Measurements from ENCODE around the gene ANO1.

ANO1 gene

DNA sequence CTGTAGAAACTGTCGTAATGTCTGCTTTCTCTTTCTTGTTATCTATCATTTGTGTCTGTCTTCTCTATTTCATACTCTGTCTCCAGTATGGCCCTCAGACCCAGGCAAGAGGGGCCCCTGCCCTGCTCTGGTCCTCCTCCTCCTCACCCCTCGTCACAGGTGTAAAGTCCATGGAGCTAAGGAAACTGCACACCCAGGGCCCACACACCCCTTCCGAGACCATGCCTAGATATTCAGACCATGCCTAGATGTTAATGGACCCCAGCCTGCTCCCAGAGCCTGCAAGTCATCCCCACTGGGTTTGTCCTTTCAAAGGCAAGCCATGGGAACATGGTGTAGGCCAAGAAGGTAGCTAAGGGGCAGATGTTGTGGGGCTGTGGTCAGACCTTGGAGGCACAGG is 24.1 kb upstream of the ANO1 start:
- DNase-seq: no peak

DNA sequence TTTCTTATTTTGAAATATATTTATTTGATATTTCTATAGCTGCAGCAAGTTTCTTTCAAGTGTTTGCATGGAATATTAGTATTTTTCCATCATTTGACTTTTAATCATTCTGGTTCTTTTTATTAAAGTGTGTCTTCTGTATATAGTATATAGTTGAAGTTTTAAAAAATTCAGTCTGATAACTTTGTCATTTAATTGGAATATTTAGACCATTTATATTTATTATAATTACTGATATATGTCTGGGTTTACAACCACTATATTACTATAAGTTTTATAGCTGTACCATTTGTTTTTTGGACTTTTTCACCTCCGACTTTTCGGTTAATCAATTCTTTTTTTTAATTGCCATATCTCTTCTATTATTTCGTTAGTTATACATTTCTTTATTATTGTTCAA is 22.7 kb upstream of the ANO1 start:
- no peak for DNase-seq

DNA sequence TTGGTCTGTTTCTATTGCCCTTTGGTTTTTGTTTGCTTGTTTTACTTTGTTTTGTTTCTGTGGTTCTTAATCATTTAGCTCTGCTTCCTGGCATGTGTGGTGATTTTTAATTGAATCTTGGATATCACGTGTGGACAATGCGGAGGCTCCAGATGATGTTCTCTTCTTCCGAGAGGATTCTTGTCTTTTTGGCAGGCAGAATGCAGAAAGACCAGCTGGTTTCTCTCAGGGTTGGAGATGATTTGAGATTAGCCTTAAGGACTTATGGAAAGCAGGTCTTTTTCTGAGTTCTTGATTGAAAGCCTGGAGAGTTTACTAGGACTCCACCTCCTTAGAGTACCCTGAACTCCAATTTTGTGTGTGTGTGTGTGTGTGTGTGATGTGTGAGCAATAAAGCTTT is 21.0 kb upstream of the ANO1 start:
- DNase-seq: no peak

GRCh38 chr11:70059971-70060370 is 18.1 kb upstream of the ANO1 start:
- no peak for DNase-seq

DNA sequence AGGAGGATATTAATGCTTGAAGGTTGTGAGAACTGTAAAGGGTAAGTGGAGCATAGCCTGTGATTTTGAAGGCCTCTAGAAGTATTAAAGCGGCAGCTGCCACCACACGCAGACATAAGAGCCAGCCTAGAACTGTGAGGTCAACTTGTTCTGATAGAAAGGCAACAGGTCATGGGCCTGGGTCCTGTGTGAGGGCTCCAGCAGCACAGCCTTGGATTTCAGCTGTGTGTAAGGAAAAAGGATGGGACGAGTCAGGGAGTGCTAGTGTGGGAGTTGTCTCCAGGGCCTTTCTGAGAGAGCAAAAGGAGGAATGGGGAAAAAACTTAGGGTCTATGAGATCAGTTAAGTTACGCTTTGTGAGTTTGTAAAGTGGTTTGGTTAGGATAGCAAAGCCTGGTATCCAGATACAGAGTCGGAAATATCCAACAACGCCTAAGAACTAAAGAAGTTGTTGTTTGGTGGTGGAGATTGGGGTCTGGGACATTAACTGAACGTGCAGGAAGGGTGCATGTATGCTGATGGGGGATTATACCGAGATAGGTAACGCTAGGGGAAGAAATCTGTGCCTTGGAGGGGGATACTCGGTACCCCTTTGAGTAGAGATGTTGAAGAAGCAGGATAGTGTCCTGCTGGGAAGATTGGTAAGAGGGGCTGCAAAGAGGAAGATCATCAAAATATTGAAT is 17.4 kb upstream of the ANO1 start:
- DNase-seq: no peak

DNA sequence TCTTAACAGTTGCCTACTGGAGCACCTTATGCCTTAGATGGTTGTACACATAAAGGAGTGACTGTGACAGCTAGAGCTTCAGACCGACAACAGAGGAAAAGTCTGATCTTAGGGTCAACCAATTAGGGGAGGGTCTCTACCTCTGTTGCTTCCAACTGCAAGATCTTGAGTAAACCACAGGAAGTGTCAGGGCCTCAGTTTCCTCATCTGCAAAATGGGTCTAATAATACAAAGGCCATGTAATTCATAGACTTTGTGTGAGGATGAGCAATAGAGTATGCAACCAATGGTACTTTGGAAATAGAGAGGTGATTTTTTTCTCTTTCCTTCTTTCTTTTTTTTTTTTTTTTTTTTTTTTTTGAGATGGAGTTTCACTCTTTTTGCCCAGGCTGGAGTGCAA is 16.4 kb upstream of the ANO1 start:
- DNase-seq: no peak

DNA sequence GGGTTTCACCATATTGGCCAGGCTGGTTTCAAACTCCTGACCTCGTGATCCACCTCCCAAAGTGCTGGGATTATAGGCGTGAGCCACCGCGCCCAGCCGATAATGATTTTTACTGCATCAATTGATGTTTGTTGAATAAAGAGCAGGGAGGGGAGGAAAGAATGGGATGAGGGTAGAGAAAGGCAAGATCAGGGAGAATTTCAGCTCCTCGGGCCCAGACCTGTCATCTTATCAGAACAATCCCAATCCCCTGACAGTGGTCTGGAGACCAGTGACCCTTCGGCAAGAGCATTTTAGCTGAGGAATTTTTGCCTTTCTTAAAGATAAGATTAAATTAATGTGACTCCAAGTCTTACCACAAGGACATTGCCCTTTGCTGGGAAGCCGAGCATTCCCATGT is 15.0 kb upstream of the ANO1 start:
- no peak for DNase-seq

DNA sequence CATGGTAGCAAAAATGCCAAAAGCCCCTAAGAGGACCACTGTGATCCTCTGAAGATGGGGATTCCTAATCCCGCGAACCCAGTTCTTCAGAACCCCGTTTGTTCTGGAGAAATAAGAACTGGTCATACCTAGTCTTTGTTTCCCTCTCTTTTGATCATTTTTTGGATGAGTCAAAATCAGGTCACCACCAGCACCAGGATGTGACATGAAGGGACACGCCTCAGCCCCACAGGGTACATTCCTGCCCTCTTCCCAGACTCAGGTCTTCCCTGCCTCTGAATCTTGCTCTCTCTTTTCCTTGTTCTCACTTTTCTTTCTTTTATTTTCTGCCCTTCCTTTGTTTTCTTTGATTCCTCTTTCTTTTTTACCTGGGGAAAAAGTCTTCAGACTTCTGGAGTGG is 14.6 kb upstream of the ANO1 start:
- DNase-seq: no peak

DNA sequence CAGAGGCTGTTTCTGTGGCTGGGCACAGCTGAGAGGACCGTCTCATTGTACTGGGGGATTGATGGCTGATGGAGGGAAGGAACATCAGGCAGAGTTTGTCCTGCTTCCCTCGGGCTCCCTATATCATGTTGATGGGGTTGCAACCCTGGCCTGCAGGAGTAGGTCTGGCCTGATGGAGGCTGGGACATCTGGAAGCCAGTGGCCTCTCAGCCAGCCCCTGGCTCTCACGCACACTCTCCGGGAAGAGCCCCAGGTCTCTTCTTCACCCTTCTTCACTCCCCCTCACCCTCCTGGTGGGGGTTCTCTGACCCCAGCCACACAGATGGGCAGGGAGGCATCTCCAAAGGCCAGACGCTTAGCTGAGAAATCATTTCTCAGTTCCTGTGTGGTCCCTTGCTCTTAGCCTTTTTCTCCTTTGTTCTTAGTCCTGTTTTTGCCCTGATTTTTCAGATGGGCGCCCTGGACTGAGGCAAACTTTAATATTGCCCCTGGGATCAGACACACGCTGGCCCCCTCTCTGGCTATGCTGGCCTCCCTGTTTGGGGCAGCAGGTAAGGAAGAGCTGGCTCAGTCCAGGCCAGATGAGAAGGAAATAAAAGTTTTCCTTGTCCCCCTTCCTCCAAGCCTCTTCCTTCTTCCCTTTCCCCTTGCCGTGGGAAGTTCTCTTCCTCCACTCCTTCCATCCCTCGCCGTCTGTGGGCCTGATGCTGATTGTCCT is 13.9 kb upstream of the ANO1 start:
- DNase-seq: no peak

- DNase-seq: no peak
These were observed 13.3 kb upstream of the ANO1 start for GRCh38 chr11:70064726-70065317.

GRCh38 chr11:70065318-70066135 is 12.6 kb upstream of the ANO1 start:
- DNase-seq: no peak

GRCh38 chr11:70066136-70066520 is 12.0 kb upstream of the ANO1 start:
- DNase-seq: no peak

DNA sequence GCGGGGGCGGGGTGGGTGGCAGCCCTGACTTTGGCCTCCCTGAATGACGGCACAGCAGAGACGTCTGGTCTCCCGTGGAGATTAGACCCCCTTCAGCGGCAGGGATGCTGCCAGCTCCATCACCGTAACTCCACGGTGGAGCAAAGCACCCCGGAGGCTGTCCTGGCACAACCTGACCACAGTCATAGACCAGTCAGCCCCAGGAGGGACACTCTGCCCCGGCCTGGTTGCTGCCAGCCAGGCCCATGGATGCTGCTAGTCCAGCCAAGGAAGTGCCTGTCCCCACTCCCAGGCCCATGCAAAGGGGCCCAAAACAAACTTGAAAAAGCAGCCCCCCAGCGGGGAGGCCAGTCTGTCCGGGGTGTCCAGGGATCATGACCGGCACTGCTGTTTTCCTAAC is 11.5 kb upstream of the ANO1 start:
- DNase-seq: no peak

DNA sequence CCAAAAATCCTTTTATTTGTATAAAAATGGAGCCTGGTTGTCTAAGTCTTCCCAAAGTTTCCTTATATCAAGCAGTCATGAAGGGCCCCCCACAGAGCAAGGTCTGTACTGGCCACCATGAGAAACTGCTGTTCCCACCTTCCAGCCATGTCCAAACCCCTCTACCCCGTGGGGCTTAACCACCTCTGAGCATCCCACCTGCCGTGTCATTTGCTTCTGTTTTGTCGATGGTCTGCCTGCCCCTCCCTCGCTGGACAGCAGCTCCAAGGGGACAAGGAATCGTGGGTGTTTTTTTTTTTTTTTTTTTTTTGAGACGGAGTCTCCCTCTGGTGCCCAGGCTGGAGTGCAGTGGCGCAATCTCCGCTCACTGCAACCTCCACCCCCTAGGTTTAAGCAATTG is 11.1 kb upstream of the ANO1 start:
- DNase-seq: no peak

DNA sequence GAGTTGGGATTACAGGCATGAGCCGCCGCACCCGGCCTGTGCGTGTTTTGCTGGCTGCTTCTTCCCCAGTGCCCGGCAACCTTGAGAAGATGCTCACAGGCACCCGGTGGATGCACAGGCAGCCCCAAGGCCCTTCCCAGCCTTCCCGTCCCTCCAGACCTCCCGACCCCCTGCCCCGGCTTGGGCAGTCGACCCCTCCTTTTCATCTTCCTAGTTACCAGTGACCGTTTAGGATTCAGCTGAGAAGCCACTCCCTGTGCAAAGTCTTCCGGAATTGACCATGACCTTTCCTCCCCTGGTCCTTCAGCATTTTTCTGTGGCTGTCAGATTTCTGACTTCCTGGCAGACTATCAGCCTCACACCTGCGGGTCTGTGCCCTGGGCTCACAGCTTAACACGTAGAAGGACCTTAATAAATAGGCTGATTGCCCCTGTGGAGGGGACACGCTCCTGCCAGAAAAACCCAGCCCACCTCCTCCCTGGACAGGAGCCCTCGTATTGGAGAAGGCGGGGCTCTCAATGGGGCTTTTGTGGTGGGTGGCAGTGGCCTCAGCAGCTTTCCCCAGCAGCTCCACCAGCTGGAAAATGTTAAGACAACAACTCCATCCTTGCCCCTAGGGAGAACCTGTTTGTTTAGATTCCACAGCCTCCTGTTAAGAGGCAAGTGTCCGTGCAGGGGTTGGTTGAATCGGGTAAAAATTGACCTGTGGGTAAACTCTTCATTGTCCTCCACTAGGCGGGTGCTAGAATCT is 10.4 kb upstream of the ANO1 start:
- DNase-seq: no peak

DNA sequence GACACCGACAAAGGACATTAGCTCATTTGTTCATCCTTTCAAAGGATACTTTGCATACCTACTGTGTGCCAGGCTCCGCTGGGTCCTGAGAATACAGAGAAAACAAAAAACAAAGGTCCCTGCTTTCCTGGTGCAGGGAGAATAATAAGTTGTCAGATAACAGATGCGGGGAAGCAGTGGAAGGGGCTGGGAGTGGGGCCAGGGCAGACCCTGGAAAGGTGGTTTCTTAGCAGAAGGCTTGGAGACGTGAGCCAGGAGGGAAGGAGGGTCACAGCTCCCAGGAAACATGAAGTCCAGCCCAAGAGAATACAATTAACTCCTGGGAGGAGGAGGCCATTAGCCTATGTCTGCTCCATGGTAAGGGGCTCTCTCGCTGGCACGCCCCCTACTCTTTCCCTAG is 9.8 kb upstream of the ANO1 start:
- DNase-seq: no peak

- no peak for DNase-seq
These were observed 9.2 kb upstream of the ANO1 start for GRCh38 chr11:70068950-70069349.

GRCh38 chr11:70070706-70071105 is 7.4 kb upstream of the ANO1 start:
- no peak for DNase-seq

GRCh38 chr11:70071996-70072395 is 6.1 kb upstream of the ANO1 start:
- DNase-seq: no peak

DNA sequence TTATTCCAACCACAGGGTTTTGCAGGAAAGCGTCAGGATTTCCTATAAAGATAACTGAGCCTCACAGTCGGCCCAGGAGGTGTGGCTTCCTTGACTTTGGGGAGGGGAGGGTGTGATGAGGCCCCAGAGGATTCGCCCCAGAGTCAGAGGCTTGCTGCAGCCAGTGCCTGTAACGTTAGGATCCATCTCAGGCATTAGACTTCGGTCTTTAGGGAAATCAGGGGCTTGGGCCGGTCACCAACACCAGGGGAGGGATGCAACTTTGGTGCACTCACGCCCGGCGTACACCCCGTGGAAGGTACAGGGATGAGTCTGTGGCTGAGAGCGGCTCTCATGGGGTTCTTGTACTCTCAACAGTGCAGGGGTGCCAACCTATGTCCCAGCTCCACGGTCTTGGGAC is 5.7 kb upstream of the ANO1 start:
- no peak for DNase-seq

GRCh38 chr11:70072861-70073755 is 5.0 kb upstream of the ANO1 start:
- no peak for DNase-seq

- no peak for DNase-seq
These were observed 4.2 kb upstream of the ANO1 start for GRCh38 chr11:70073871-70074371.

Data from NCI-H446 treated with DMSO at 0.1 percent for 48 hours (cell line).